AG04450 (cell line): ENCODE results near the gene SEPTIN7. TPM values are rescaled to one million over a fixed set of nuclear protein-coding genes. Genes with fewer than 3 reads are reported as not detected.
A peak's percentile ranks its signal among the peaks of the same experiment; 100 is the strongest.

Source experiments
- CTCF ChIA-PET: fragments of 300-600, 350-600 bp; formaldehyde crosslinking; extraction: SDS; loops from one replicate; lab custom pipeline; 2022; ENCODE audit warnings: antibody characterized with exemption, inconsistent platforms; lab: Charles Lee
- POLR2A ChIA-PET: fragments of 350-600 bp; formaldehyde crosslinking; extraction: SDS; loops from one replicate; lab custom pipeline; 2021; ENCODE audit warnings: antibody characterized with exemption, inconsistent platforms; lab: Yijun Ruan, JAX
- DNase-seq: peaks from one replicate; pipeline ENCODE4 v3.0.0-alpha.2; 2011; ENCODE audit warnings: low read depth, low spot score
- H3K27ac ChIP-seq: one replicate; pipeline ENCODE4 v1.5.1; 2012; ENCODE audit warnings: low read depth, low read length, control low read depth
- H3K27me3 ChIP-seq: one replicate; pipeline ENCODE4 v1.6.0; 2012; ENCODE audit warnings: low read length; ENCODE audit not compliant: control insufficient read depth, insufficient read depth
- H3K4me3 ChIP-seq: 2 replicates; pipeline ENCODE4 v1.5.1; 2011; ENCODE audit warnings: mild to moderate bottlenecking, low read depth, low read length, control low read depth
- H3K9me3 ChIP-seq: 2 replicates; pipeline ENCODE4 v1.5.1; 2012; ENCODE audit warnings: low read length; ENCODE audit not compliant: control insufficient read depth, insufficient read depth
- CTCF ChIP-seq: IDR thresholded peaks from 2 replicates; pipeline ENCODE4 v1.5.1; 2011; ENCODE audit warnings: low read depth, low read length, control low read depth, inconsistent platforms
- polyA plus RNA-seq: library from polyadenylated mRNA; depleted of rRNA; stranded (reverse); fragments of >200 nt; gene quantifications from 2 replicates; pipeline ENCODE4 v1.2.3, GENCODE V29; 2011

The SEPTIN7 gene
- polyA plus RNA-seq, 1 experiment = 428 TPM

- POLR2A ChIA-PET = no interaction called here
- Histone ChIP-seq H3K27me3 (no peaks in the 10 kb centered on the region), H3K4me3 (no peak overlapping the region), H3K27ac (no peak overlapping the region), H3K9me3 (no peaks in the 10 kb centered on the region)
- DNase-seq = no peak
- CTCF ChIA-PET = no interaction called here
- no peak for TF ChIP-seq CTCF
Measured at GRCh38 chr7:35823440-35823839, 22.6 kb downstream of the SEPTIN7 start.

- no peak for DNase-seq
- no peaks in the 10 kb centered on the region for H3K9me3 ChIP-seq
- CTCF ChIA-PET = interaction anchor here (1.0 kb wide), 1 partner anchor 12 kb away, joined by 3 read pairs; no protein-coding TSS in a partner anchor
- no peaks in the 10 kb centered on the region for H3K27me3 ChIP-seq
- no peak overlapping the region for H3K4me3 ChIP-seq
- POLR2A ChIA-PET = no interaction called here
- TF ChIP-seq CTCF = no peak
- H3K27ac ChIP-seq = no peak overlapping the region
Measured at GRCh38 chr7:35825974-35826373, 25.1 kb downstream of the SEPTIN7 start.

- DNase-seq = no peak
- Histone ChIP-seq H3K9me3 (no peaks in the 10 kb centered on the region), H3K4me3 (no peak overlapping the region), H3K27me3 (no peaks in the 10 kb centered on the region), H3K27ac (no peak overlapping the region)
- ChIA-PET POLR2A (no interaction called here), CTCF (no interaction called here)
- no peak for TF ChIP-seq CTCF
Measured at GRCh38 chr7:35826751-35827150, 25.9 kb downstream of the SEPTIN7 start.

DNA sequence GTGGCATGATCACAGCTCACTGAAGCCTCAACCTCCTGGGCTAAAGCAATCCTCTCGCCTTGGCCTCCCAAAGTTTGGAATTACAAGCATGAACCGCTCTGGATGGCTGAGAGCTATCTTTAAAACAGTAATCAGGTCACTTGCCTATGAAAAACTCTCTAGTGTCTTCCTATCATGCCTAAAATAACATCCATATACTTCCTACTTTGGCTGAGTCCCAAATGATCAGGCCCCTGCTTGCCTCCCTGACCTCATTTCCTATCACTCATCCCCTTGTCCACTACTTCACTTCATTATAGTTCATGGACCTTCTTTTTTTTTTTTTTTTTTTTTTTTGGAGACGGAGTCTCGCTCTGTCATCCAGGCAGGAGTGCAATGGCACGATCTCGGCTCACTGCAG lies 28.0 kb downstream of the SEPTIN7 start:
- CTCF ChIA-PET = no interaction called here
- POLR2A ChIA-PET = no interaction called here
- Histone ChIP-seq H3K27ac (no peak overlapping the region), H3K9me3 (no peaks in the 10 kb centered on the region), H3K4me3 (no peak overlapping the region), H3K27me3 (no peaks in the 10 kb centered on the region)
- no peak for TF ChIP-seq CTCF
- no peak for DNase-seq

DNA sequence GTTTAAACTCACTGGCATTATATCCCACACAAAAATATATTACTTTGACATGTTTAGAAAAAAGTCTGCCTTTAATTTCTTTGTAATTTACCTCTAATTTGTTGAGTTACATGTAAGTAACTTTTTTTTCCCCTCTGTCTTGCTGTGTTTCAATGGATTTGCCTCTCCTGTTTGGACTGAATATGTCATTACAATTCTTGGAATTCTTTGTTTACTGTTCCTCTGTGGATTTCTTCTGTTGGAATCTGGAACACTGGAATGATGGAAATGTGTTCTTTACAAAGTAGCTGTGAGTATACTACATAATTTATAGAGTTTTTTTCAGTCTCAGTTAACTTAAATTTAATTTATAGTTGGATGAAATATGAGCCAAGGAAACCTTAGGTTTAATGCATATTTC lies 30.4 kb downstream of the SEPTIN7 start:
- CTCF ChIA-PET = interaction anchor here (1.5 kb wide), 1 partner anchor 121 kb away, joined by 4 read pairs; no protein-coding TSS in a partner anchor
- H3K9me3 ChIP-seq = no peaks in the 10 kb centered on the region
- no peak for TF ChIP-seq CTCF
- H3K27me3 ChIP-seq = no peaks in the 10 kb centered on the region
- peak; percentile 2 for DNase-seq
- H3K27ac ChIP-seq = no peak overlapping the region
- no peak overlapping the region for H3K4me3 ChIP-seq
- POLR2A ChIA-PET = interaction anchor here (1.3 kb wide), 1 partner anchor 31 kb away, joined by 3 read pairs; the partner anchor contains the start of gene SEPTIN7
